NK-92 (cell line): ENCODE results near the gene ZSWIM2.
"Not testable (repeated sequence)": the region's sequence is repeated elsewhere in the genome, so short reads cannot be mapped to it uniquely, and the experiment has no call there.

ENCODE experiments used
- DNase-seq: peaks from one replicate; lab custom pipeline; 2025; ENCODE audit not compliant: unreplicated experiment; lab: John Stamatoyannopoulos, UW

The ZSWIM2 gene, protein sequence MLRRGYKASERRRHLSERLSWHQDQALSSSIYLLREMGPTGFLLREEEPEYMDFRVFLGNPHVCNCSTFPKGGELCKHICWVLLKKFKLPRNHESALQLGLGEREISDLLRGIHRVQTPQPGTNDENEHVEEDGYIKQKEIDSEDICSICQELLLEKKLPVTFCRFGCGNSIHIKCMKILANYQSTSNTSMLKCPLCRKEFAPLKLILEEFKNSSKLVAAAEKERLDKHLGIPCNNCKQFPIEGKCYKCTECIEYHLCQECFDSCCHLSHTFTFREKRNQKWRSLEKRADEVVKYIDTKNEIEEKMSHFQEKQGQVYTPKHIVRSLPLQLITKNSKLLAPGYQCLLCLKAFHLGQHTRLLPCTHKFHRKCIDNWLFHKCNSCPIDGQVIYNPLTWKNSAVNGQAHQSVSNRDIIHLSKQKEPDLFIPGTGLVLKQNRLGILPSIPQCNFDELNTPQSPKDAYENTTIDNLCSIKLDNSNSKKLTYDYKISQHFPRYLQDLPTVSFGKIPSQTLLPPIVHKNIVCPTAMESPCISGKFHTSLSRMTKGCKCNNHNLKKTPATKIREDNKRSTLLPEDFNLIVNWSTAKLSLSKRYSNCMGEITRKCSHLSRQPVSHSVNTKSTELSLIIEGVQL

DNA sequence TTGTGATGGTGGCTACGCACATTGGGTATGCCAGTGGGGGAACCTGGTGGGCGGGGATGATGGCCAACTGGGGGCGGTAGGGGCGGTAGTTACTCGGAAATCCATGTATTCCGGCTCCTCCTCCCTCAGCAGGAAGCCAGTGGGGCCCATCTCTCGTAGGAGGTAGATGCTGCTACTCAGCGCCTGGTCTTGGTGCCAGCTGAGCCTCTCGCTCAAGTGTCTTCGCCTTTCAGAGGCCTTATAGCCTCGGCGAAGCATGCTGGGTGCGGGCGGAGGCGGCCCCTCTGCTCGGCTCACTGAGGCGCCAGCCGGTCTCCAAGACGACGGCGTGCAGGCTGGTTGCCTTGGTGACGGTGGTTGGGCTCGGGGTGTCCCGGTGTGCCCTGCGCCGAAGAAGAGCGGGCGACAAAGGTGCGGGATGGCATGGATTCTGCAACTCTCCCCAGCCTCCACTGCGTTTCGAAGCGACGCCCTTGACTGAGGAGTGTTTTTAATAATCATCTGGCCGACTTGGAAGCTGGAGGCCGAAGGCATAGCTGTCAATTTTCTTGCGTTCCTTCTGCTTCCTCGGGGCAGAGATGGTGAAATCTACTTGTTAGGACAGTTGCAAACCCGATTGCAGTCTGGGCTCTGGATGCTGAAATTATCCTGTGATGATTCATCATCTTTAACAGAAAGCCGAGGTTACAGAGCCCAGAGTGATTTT is at the start of gene ZSWIM2:
ZSWIM2 (minus strand) TSS at position 298 of the 706 bp plus-strand sequence; CDS start at position 258, 40 bp downstream.
- DNase-seq, result no peak

DNA sequence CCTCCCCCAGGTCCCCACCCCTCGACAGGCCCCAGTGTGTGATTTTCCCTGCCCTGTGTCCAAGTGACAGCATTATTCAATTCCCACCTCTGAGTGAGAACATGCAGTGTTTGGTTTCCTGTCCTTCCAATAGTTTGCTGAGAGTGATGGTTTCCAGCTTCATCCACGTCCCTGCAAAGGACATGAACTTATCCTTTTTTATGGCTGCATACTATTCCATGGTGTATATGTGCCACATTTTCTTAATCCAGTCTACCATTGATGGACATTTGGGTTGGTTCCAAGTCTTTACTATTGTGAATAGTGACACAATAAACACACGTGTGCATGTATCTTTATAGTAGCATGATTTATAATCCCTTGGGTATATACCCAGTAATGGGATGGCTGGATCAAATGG is 47.2 kb upstream of the ZSWIM2 start:
- DNase-seq, result not testable (repeated sequence)

DNA sequence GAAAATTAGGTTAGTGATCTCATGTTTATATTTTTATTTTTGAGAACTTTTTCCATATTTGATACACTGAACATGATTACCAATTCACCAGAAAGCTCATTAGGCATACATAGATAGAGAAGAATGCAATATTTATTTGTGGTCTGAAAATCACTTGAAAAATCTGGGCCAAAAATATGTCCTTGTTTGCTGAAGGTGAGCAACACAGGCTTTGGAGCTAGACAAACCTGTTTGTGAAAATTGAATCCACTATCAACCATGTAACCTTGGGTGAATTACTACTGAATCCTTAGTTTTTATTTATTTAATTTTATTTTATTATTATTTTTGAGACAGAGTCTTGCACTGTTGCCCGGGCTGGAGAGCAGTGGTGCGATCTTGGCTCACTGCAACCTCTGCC is 46.5 kb upstream of the ZSWIM2 start:
- no peak for DNase-seq

DNA sequence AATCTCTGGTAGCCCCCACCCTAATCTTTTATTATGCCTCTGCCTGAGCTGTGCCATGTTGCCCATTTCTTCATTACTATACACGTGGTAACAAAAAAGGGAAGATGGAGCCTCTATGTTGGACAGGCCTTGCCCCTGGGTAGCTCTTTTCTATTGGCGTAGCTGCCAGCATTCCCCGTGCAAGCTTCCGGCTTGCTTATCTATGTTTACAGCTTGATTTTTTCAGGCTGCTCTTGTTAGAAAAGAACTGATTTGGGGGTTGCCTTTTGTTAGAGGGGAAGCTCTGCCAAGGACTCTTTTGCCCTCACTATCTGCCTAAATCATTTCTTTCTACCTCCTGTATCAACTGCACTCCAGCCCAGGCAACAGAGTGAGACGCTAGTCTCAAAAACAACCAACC is 45.5 kb upstream of the ZSWIM2 start:
- no peak for DNase-seq

DNA sequence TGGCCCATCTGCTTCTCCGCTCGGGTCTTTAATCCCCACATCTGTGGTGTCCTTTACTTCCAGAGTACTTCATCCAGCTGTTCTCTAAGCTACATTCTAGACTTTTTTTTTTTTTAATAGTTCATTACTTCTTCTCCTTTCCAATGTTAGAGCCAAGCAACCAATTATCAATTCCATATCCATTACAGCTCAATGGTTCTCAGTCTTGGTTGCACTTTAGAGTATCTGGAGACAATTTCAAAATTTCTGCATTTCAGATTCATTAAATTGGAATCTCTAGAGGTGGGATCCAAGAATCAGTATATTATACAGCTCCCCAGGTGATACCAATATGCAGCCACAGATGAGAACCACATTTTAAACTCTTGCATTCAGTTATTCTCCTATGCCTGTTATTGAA is 43.9 kb upstream of the ZSWIM2 start:
- no peak for DNase-seq

DNA sequence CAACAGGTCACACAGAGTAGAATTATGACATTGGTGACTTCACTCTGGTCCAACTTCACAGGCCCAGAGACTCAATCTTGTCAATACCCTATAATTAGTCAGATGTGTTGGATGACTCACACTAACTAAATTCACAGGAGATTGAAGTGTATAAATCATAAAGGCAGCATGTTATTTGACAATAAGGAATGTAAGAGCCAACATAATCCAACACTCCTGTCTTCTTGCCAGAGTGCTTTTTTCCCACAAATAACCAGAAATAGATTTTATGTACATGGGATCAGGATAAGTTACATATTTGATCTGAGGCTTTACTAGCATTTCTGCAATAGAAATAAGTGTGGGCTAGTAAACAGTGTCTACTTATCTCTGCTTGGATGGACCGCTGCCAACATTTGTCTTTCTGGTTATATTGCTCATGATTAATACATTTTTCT is 42.2 kb upstream of the ZSWIM2 start:
- DNase-seq, result no peak

DNA sequence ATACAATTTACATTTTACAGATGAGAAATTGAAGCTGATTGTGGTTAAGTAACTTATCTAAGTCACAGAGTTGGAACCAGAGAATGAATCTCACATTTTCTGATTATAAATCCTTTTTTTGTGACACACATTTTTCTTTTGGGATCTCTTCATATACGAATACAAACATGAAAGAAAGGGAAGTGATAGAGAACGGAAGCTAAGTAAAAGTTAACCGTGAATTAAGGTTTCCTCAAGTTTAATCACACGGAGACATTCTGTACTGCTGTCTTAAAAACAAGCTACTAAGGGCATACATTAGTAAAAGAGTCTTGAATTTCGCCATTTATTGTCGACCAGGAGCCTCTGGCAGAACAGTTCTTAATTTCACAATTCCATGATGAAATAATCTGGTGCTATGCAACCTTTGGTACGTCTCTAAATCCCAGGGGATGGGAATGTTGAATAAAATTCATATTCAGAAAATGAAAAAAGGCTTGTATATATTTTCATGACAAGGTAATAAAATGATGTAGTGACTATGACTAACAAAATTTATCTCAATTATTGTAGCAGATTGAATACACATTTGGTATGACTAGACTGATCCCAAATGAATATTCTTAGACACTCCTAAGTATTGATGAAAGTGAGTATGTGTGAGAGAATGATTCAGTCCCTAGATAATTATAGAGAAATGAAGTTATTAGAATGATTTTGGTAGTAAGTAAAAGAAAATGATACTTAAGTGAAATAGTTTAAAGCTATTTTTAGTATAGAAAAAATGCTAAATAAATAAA is 40.3 kb upstream of the ZSWIM2 start:
- DNase-seq, result no peak

DNA sequence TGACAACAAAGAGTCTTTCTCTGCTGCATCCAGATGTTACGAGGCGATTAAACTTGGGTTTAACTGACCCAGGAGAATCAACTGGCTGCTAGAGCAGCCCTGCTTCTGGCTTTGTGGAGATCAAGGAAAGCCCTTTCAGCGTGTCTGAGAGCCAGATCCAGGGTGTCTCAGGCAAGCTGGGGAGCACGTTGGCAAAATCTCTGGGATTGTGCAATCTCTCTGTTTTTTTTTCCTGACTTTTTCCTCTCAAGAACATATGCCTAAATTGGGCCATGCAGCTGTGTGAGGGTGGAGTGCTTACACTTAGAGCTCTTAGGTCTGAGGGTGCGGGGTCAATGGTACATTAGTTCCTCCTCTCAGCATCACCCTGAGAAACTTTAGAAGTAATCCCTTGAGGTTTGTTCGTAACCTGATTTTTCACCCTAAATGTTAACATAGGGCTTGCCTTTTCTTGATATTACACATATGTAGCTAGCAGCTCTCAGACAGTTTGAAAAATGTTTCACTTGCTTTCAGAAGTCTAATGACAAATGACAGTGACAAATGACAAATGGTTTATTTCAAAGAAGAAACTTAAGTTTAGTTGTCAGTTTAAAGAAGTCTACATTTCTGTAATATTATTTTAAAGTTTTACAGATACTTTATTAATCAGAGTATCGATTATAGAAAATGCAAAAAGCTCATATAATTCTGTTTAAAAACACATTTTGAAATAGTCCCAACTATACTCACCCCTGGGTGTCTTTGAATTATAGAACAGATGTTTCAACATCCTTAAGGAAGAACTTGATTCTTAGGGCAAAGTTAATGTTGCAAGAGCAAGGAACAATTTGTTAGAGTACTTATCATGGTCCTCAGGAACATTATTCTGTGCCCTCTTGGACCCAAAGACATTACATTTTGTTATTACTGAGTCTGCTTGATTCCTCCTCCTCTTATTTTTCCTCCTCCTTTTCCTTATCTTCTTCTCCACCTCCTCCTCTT is 38.4 kb upstream of the ZSWIM2 start:
- no peak for DNase-seq

DNA sequence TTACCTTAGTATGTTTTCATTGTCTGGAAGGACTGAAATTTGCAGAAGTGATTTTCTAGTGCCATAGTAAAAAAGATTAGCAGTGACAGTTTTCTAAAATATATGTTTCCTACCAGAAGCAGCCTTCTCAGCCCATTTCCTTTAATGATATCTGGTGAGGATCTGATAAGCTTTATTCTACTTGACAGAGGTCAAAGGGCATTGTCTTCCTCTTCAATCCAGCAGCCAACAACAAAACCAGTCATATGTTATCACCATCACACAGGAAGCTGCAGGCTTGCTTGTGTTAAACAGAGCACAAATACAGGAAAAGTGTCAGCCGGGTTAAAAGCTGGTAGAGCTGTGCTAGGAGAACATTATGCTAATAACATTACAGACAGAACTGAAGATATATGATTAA is 35.6 kb upstream of the ZSWIM2 start:
- no peak for DNase-seq

DNA sequence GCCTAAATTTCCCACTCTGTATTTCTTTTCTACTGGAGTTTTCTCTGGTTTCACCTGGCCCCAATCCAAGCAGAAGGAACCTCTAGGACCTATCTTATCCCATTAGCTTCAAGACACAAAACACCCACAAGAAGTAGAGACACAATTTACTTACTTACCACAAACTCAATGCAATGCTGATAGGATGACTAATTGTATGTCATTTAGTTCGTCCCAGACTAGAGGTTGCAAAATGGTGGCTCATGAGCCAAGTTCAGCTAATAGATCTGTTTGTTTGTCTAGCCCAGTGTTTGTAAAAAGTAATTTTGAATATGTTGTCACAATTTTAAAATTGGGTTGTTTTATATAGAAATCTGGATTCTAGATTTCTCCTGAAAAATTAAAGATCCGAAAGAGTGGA is 34.7 kb upstream of the ZSWIM2 start:
- no peak for DNase-seq

DNA sequence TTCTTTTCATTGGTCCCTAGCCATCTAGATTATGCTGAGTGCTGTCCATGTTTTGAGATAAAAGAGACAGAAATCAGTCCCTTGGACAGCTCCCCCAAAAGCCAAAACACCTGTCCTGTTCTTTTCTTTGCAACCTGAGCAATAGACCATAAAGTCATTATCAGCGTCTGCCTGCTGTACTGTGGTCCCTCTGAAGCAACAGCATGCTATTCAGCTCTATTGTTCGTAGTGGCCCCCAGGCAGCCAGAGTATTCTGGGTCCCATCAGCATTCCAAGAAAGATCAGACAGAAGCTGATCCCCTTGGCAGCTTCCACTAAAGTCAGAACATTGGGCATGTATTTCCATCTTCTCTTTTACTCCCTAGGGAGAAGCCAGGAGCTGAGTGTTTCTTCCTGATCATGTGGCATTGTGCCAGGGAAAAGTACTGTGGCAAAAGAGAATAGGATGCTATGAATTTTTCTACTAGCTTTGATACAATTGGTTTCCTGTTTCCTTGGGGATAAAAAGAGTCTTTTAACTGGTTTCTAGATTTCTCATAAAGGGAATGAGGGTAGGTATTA is 33.6 kb upstream of the ZSWIM2 start:
- DNase-seq, result no peak

DNA sequence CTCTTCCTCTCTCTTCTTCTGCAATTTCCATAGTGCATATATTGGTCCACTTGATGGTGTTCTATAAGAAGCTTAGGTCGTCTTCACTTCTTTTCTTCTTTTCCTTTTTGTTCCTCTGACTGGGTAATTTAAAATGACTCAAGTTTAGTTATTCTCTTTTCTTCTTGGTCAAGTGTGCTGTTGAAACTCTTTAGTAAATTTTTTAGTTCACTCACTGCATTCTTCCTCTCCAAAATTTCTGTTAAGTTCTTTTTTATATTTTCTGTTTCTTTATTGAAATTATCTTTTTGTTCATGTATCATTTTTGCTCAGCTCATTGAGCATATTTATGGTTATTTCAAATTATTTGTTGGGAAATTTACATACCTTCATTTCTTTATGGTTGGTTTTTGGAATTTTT is 32.7 kb upstream of the ZSWIM2 start:
- no peak for DNase-seq

DNA sequence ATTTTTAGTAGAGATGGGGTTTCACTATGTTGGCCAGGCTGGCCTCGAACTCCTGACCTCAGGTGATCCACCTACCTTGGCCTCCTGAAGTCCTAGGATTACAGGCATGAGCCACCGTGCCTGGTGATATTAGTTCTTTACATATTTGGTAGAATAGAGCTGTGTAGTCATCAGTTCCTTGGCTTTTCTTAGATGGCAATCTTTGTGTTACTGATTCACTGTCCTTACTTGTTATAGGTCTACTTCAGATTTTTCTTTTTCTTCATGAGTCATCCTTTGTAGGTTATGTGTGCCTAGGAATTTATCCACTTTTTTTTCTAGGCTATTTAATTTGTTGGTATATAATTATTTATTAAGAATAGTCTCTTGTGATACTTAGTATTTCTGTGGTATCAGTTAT is 30.3 kb upstream of the ZSWIM2 start:
- no peak for DNase-seq

DNA sequence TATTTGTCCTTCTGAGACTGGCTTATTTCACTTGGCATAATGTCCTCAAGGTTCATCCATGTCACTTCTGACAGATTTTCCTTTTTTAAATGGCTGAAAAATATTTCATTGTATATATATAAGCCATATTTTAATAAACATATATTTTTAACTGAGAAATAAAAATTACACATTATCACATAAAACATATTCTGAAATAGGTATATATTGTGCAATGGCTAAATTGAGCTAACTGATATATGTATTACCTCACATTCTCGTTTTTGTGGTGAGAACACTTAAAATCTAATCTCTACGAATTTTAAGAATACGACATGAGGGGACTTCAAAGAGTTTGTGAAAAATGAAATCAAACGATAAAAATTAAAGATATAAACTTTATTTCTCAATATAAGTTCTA is 25.7 kb upstream of the ZSWIM2 start:
- no peak for DNase-seq

DNA sequence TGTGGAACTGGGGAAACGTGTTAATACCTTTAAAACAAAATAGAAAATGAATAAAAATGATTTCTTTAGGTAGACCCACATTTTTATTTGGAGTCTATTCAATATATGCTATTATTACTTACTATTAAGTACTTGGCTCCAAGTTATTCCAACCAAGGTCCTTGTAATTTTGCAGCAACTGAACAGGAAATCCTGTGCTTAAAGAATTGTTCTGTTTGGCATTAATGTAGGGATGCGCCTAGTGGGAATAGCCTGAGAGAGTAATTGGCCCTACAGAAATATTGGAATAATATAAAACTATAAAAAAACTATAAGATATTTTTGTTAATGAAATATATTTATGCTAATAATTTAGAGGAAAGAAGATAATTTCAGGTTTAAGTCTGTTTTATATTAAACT is 22.9 kb upstream of the ZSWIM2 start:
- no peak for DNase-seq

DNA sequence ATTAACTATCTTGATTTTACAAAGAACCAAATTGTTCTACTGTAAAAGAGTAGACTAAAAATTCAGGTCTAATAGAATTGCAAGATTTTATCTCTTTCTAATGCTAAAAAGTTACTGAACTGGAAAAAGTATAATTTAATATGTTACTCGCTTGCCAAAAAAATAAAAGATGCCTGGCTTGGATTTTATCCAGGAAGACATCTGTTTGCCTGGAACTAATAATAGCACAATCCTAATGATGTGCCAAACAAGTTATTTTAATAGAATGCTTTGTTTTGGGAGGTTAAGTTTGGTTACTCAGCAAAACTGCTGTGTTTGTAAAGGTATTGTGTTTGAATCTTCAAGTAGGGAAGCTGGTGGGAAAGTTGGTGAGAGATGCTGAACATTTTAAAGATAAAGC is 19.4 kb upstream of the ZSWIM2 start:
- DNase-seq, result no peak

DNA sequence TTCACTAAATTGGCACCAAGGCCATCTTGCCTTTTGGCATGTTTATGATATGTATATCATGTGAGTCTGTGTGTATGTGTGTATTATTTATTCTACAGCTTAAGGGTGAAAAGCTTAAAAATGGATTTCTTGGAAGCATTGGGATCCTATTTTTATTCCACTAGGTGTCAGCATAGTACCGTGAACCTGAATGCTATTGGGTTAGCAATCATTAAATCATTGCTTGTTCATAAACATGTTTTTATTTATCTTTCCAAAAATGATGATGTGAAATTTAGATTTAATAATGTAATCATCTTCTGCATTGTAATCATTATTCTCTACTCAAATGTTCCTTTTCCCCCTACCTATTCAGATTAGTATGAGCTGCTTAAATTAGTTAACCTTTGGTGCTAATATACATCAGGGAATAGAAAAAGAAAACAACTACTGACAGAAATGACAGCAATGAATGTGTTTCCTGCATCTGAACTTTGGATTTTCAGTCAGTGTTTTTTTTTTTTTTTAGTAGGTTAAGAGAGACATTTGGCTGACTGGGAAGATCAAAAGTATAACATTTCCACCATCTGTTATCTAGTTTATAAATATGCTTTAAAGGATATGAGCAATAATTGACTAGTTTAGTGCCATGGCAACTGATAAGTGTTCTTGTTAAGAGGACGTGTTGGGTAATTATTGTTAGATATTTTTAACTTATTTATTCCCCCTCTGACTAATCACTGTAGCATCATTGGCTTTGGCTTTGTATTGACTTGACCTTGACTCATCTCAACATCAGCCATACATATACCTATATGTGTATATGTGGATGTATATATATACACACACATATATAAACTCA is 14.1 kb upstream of the ZSWIM2 start:
- DNase-seq, result no peak

DNA sequence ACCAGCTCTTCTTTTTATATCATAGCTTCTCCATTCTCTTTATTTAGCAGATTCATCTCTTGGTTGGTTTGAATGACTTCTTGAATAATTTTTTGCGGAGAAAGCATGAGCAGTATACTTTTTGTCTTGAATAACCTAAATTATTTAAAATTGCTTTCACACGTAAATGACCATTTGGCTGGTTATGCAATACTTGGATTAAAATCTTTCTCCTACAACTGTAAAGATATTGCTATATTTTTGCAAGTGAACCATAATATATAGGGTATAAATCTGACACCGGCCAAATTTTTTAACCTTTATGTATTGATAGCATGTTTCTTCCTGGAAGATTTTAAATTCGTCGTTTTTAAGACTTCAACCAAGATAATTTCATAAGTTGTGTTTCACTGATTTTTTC is 6.2 kb upstream of the ZSWIM2 start:
- no peak for DNase-seq

DNA sequence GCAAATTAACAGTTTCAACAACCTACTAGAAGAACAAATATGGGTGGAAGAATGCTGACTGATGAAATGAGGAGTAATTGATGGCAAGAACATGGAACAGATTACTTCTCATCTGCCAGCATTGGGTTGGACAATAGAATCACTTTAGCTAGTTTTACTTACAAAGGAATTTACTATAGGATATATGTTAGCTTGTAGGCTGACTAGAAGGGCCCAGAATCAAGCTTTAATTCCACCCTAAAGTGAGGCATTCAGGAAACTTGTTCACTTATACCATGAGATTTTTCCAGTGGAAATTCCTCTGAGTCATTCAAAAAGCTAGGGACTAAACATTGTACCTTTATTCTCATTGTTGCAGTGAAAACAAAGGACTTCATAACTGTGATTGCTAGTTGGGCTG is 5.0 kb upstream of the ZSWIM2 start:
- DNase-seq, result no peak
